Mononuclear cell (primary cell): ENCODE data around the gene SMARCAL1. TPM values are rescaled to one million over a fixed set of nuclear protein-coding genes. Genes with fewer than 3 reads are reported as not detected.
A peak's percentile ranks its signal among the peaks of the same experiment; 100 is the strongest.

Experiments
- H3K27me3 ChIP-seq: 2 replicates; pipeline ENCODE4 v1.6.0; 2011; ENCODE audit warnings: low read length, control low read depth; ENCODE audit not compliant: insufficient read depth
- H3K4me1 ChIP-seq: 2 replicates; pipeline ENCODE4 v1.5.1; 2011; ENCODE audit warnings: mild to moderate bottlenecking, low read length, control low read depth; ENCODE audit not compliant: insufficient read depth
- H3K4me3 ChIP-seq: 2 replicates; pipeline ENCODE4 v1.5.1; 2011; ENCODE audit warnings: mild to moderate bottlenecking, low read length, moderate library complexity
- H3K9me3 ChIP-seq: 2 replicates; pipeline ENCODE4 v1.5.1; 2011; ENCODE audit warnings: low read depth, mild to moderate bottlenecking, control low read depth, low read length
- total RNA-seq: library from RNA; depleted of rRNA; stranded (reverse); fragments of >200 nt; gene quantifications from one replicate; pipeline ENCODE4 v1.2.3, GENCODE V29; 2012

SMARCAL1 gene
- total RNA-seq, 1 donor = 2.6 TPM

- Histone ChIP-seq H3K4me3 (no peak overlapping the region), H3K9me3 (no peaks in the 10 kb centered on the region), H3K4me1 (peaks cover 61% of the 10 kb centered on the region), H3K27me3 (no peaks in the 10 kb centered on the region)
Observed at GRCh38 chr2:216492597-216493333, 80.5 kb downstream of the SMARCAL1 start.

GRCh38 chr2:216493334-216493685 lies 81.0 kb downstream of the SMARCAL1 start:
- Histone ChIP-seq H3K4me1 (peaks cover 67% of the 10 kb centered on the region), H3K4me3 (no peak overlapping the region), H3K9me3 (no peaks in the 10 kb centered on the region), H3K27me3 (no peaks in the 10 kb centered on the region)

GRCh38 chr2:216495656-216496055 lies 83.4 kb downstream of the SMARCAL1 start:
- Histone ChIP-seq H3K4me1 (peaks cover 68% of the 10 kb centered on the region), H3K27me3 (no peaks in the 10 kb centered on the region), H3K9me3 (no peaks in the 10 kb centered on the region), H3K4me3 (no peak overlapping the region)

- peak overlapping the region; percentile 85 for H3K4me3 ChIP-seq
- peaks cover 55% of the 10 kb centered on the region for H3K4me1 ChIP-seq
- H3K9me3 ChIP-seq = no peaks in the 10 kb centered on the region
- H3K27me3 ChIP-seq = no peaks in the 10 kb centered on the region
Observed at GRCh38 chr2:216497382-216498069, 85.2 kb downstream of the SMARCAL1 start.

GRCh38 chr2:216498070-216498378 lies 85.7 kb downstream of the SMARCAL1 start:
- Histone ChIP-seq H3K9me3 (no peaks in the 10 kb centered on the region), H3K4me3 (peak overlapping the region; percentile 85), H3K4me1 (peaks cover 52% of the 10 kb centered on the region), H3K27me3 (no peaks in the 10 kb centered on the region)

- H3K4me3 ChIP-seq = peak within 1 kb of the TSS; percentile 85
Observed at GRCh38 chr2:216498379-216499352, 86.4 kb downstream of the SMARCAL1 start, which contains the start of gene RPL37A. TSS of gene RPL37A (plus strand) at chr2:216498844. CDS start at chr2:216498875, 31 bp downstream.

GRCh38 chr2:216499641-216500218 lies 87.4 kb downstream of the SMARCAL1 start:
- peak overlapping the region; percentile 85 for H3K4me3 ChIP-seq
- H3K27me3 ChIP-seq = no peaks in the 10 kb centered on the region
- H3K9me3 ChIP-seq = no peaks in the 10 kb centered on the region
- peaks cover 50% of the 10 kb centered on the region for H3K4me1 ChIP-seq

More at GRCh38 chr2:216498379-216499352, 86.4 kb downstream of the SMARCAL1 start, which contains the start of gene RPL37A:
- no peaks in the 10 kb centered on the region for H3K9me3 ChIP-seq
- peaks cover 50% of the 10 kb centered on the region for H3K4me1 ChIP-seq
- H3K27me3 ChIP-seq = no peaks in the 10 kb centered on the region

- no peaks in the 10 kb centered on the region for H3K9me3 ChIP-seq
- H3K27me3 ChIP-seq = no peaks in the 10 kb centered on the region
- H3K4me1 ChIP-seq = peaks cover 41% of the 10 kb centered on the region
- no peak overlapping the region for H3K4me3 ChIP-seq
Observed at GRCh38 chr2:216500572-216500971, 88.3 kb downstream of the SMARCAL1 start.

GRCh38 chr2:216501854-216502253 lies 89.6 kb downstream of the SMARCAL1 start:
- H3K9me3 ChIP-seq = no peaks in the 10 kb centered on the region
- H3K4me1 ChIP-seq = peaks cover 28% of the 10 kb centered on the region
- no peak overlapping the region for H3K4me3 ChIP-seq
- H3K27me3 ChIP-seq = no peaks in the 10 kb centered on the region

- peaks cover 22% of the 10 kb centered on the region for H3K4me1 ChIP-seq
- no peak overlapping the region for H3K4me3 ChIP-seq
- no peaks in the 10 kb centered on the region for H3K9me3 ChIP-seq
- H3K27me3 ChIP-seq = no peaks in the 10 kb centered on the region
Observed at GRCh38 chr2:216502381-216503158, 90.3 kb downstream of the SMARCAL1 start.

GRCh38 chr2:216503159-216503629 lies 90.9 kb downstream of the SMARCAL1 start:
- H3K27me3 ChIP-seq = no peaks in the 10 kb centered on the region
- H3K4me1 ChIP-seq = peaks cover 16% of the 10 kb centered on the region
- H3K9me3 ChIP-seq = no peaks in the 10 kb centered on the region
- no peak overlapping the region for H3K4me3 ChIP-seq

GRCh38 chr2:216503697-216504375 lies 91.6 kb downstream of the SMARCAL1 start:
- Histone ChIP-seq H3K27me3 (no peaks in the 10 kb centered on the region), H3K9me3 (no peaks in the 10 kb centered on the region), H3K4me1 (peaks cover 14% of the 10 kb centered on the region), H3K4me3 (no peak overlapping the region)

GRCh38 chr2:216504376-216504762 lies 92.1 kb downstream of the SMARCAL1 start:
- H3K4me1 ChIP-seq = peaks cover 11% of the 10 kb centered on the region
- no peaks in the 10 kb centered on the region for H3K9me3 ChIP-seq

More at GRCh38 chr2:216504376-216504762, 92.1 kb downstream of the SMARCAL1 start:
- H3K4me3 ChIP-seq = no peak overlapping the region
- no peaks in the 10 kb centered on the region for H3K27me3 ChIP-seq
